AG10803 (cell line): ENCODE measurements around the gene DIP2A.
"Not testable (repeated sequence)": the region's sequence is repeated elsewhere in the genome, so short reads cannot be mapped to it uniquely, and the experiment has no call there.

Source experiments
- DNase-seq: peaks from one replicate; pipeline ENCODE4 v3.0.0; 2010; ENCODE audit warnings: low read depth
- H3K4me3 ChIP-seq: 2 replicates; pipeline ENCODE4 v1.5.1; 2011; ENCODE audit warnings: mild to moderate bottlenecking, low read length, control low read depth
- CTCF ChIP-seq: conservative IDR thresholded peaks from 2 replicates; pipeline ENCODE4 v1.5.1; 2011; ENCODE audit warnings: mild to moderate bottlenecking, low read length, control low read depth, inconsistent platforms

The DIP2A gene

GRCh38 chr21:46457801-46458314 lies 833 bp upstream of the DIP2A start:
- no peak for TF ChIP-seq CTCF
- peak; percentile 46 for DNase-seq
- H3K4me3 ChIP-seq, result peak overlapping the region; percentile 83

GRCh38 chr21:46459024-46459355 lies 299 bp downstream of the DIP2A start:
- no peak for TF ChIP-seq CTCF
- peak overlapping the region; percentile 78 for H3K4me3 ChIP-seq
- no peak for DNase-seq

GRCh38 chr21:46459356-46460112 lies 843 bp downstream of the DIP2A start:
- no peak for TF ChIP-seq CTCF
- H3K4me3 ChIP-seq, result peak overlapping the region; percentile 78
- peak; percentile 54 for DNase-seq

GRCh38 chr21:46461909-46462308 lies 3.2 kb downstream of the DIP2A start:
- DNase-seq, result no peak
- no peak for TF ChIP-seq CTCF
- no peak overlapping the region for H3K4me3 ChIP-seq

- not testable (repeated sequence) for H3K4me3 ChIP-seq, DNase-seq
Measured at GRCh38 chr21:46465153-46465552, 6.5 kb downstream of the DIP2A start.

GRCh38 chr21:46465651-46466050 lies 7.0 kb downstream of the DIP2A start:
- TF ChIP-seq CTCF, result no peak
- H3K4me3 ChIP-seq, result no peak overlapping the region
- DNase-seq, result no peak

- no peak for TF ChIP-seq CTCF
- no peak for DNase-seq
Measured at GRCh38 chr21:46468108-46468774, 9.6 kb downstream of the DIP2A start.

More at GRCh38 chr21:46468108-46468774, 9.6 kb downstream of the DIP2A start:
- H3K4me3 ChIP-seq, result no peak overlapping the region
